NCI-H526 (cell line): Measurements from ENCODE around the gene WDR35.
"Not testable (repeated sequence)": the region's sequence is repeated elsewhere in the genome, so short reads cannot be mapped to it uniquely, and the experiment has no call there.

Source experiments
- DNase-seq, 2 experiments: peaks; one replicate each; lab custom pipeline; 2025; lab: John Stamatoyannopoulos, UW

WDR35 gene

DNA sequence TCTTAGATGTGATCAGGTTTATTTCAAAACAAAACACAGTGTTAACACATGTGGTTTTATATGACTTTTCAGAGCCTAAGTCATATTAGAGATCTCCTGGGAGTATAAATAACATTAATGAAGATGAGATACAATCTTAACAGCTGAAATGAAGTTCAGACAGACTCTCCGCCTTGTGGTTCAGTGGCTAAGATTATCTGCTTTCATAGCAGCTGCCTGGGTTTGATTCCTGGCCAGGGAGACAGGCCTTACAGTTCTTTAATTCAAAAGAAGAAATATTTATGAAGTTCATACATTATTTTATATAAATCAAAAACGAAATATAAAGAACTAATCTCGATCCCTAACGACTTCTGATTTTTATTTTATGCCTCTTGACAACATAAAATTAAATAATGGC, 52.9 kb downstream of the WDR35 start:
- no peak for DNase-seq

DNA sequence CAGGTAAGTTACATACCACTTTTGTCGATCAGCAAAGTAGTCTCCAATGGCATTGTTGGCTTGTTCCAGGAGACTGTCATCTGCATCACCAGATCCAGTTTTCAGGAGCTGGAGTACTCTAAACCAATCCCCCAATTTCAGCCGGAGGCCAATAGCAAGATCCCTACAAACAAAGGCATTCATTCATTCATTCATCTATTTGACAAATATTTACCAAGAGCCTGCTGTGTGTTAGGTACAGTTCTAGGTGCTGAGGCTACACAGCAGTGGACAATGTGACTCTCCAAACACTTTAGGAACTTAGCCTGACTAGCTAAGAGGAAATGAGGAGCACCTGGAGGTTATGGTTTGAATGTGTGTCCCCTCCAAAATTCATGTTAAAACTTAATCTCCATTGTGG, 53.7 kb downstream of the WDR35 start:
- DNase-seq: no peak

DNA sequence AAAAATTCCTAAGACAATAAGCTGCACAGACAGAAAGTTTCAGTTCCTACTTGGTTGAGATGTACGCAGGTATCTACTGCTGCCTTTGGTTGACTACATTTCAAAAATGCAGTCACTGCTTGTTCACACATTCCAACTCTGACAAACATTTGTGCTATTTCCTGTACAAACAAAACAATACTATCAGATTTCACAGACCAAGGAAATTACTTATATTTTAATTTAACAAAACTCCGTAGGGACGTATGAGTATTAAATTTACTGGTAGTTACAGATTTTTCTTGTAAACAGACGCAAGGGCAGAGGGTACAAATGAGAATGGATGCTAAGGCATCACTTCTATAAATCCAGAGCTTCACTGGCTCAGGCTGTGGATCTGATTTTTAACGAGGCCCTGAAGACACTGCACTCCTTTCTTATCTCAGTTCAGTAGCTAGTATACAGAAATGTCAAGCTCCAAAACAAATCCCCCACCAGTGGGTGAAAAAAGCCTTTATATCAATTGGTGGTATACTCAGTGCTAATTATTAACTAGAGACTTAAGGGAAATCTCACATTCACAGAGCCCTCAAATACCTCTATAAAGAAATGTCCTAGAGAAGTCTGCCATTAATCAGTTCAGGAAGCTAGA, 56.4 kb downstream of the WDR35 start:
- DNase-seq: no peak

DNA sequence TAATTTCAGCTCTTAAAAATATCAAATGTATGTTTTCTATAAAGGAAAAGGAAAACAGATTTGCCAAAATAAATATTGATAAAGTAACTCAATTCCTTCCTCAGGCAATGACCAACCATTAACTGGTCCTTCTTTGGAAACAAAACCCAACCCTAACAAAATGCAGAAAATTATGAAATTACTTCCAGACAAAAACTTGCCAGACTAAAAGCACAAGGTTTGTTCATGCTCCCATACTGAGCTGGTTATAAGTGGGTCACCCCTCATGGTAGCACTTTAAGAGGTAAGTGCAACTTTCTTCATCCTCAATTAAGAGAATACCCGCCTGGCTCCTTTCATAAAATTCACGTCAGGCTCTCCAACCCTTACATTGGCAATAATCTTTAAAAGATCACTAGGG, 57.0 kb downstream of the WDR35 start:
- no peak for DNase-seq

DNA sequence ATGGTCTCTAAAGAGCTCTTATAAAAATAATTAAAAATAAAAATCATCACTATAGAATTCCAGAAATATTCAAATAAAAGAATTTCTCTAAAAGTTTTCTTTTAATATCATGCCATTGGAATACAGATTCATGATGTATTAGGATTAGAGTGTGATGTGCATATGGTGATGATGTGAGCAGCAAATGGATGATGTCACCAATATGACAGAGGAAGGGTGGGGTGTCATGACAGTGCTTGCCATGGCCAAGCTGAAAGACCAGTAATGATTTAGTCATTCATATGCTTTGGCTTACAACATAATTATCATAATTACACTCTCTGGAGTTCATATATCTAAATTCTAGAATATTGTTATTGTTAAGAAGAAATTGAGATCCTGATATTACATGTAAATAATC, 60.7 kb downstream of the WDR35 start:
- DNase-seq: no peak

DNA sequence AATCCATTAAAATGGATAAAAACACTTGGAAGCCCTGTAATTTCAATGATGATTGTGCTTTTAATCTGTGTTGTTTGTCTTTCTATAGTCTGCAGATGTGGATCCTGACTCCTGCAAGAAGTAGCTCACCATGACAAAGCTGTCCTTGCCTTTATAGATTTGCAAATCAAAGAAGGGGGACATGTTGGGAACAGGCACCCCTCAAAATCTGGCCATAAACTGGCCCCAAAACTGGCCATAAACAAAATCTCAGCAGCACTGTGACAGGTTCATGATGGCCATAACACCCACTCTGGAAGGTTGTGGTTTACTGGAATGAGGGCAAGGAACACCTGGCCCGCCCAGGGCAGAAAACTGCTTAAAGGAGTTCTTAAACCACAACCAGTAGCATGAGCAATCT, 62.1 kb downstream of the WDR35 start:
- not testable (repeated sequence) for DNase-seq

DNA sequence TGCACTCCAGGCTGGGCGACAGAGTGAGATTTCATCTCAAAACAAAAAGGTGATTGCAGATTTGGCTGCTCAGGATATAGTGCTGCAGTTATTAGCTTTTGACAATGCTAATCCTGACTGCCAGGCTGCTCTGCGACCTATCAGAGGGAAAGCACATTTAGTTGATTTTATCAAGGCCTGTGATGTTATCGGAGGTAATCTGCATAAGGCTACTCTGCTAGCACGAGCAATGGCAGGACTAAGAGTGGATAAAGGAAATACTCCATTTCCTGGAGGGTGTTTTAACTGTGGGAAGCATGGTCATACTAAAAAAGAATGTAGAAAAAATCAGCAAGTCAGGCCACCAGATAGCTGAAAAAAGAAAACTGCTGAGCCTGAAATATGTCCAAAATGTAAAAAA, 65.4 kb downstream of the WDR35 start:
- DNase-seq: not testable (repeated sequence)

DNA sequence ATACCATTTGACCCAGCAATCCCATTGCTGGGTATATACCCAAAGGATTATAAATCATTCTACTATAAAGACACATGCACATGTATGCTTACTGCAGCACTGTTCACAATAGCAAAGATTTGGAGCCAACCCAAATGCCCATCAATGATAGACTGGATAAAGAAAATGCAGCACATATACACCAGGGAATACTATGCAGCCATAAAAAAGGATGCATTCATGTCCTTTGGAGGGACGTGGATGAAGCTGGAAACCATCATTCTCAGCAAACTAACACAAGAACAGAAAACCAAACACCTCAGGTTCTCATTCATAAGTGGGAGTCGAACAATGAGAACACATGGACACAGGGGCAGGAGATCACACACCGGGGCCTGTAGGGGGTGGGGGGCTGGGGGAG, 67.7 kb downstream of the WDR35 start:
- DNase-seq: not testable (repeated sequence)

DNA sequence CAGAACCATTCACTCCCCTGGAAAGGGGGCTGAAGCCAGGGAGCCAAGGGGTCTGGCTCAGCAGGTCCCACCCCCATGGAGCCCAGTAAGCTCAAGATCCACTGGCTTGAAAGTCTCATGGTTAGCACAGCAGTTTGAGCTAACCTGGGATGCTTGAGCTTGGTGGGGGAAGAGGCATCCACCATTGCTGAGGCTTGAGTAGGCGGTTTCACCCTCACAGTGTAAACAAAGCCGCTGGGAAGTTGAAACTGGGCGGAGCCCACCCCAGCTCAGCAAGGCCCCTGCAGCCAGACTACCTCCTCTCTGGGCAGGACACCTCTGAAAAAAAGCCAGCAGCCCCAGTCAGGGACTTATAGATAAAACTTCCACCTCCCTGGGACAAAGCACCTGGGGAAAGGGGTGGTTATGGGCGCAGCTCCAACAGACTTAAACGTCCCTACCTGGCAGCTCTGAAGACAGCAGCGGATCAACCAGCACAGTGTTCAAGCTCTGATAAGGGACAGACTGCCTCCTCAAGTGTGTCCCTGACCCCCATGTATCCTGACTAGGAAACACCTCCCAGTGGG, 73.4 kb downstream of the WDR35 start:
- no peak for DNase-seq

DNA sequence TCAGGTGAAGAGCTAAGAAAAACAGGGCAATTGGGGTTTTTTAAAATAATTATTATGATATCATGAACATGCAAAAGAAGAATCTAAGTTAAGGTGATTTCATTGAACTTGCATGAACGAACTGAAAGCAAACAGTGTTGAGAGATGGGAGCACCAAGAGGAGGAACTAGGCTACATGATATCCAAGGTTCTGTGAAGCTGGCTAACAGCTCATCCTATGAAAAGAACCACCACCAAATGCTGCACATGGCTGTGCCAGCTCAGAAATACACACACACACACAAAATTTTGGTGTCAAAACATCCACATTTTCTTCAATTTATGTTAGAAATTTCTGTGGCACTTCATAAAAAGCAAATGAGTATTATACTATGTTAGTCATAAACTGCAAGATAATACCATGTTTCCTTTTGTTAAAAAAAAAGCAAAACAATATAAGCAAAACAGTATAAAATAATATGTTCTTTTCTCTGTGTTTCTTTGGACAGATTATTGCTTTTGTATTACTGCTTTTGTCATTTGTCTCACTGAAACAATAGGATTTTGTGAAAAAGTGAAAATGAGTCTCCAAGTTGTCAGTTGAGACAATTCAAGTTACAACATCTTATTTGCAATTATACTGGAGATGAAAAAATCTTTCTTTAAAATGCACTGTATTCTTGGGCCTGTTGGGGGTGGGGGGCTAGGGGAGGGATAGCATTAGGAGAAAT, 75.5 kb downstream of the WDR35 start:
- DNase-seq: no peak

DNA sequence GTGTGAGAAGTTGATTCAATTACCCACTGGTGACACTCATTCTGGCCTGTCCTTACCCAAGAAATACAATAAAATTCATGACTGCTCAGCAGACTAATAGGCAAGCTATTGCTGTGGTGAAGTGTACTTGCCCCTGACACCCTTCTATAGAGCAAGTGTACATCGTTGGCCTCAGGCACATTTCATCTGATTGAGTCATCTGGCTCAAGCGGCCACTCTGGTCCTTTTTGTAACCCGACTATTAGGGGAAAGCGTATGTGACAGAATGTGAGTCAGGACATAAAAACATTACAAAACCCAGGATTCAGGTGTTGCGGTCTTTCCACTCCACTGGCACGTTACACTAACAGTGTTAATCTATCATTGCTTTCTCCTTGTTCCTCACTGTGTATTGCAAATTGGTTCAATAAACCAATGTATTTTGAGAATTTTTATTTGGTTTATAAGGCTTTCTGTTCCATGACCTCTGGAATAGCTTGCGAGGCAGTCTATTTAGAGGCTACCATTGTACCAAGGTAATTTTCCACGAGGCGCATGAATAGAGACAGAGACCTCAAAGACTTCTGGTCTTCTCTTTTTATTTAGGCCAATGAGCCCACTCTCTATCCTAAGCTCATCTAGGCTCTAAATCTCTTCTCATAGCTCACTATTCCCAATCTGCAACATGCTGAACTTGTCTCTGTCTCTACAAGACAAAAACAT, 77.9 kb downstream of the WDR35 start:
- no peak for DNase-seq

DNA sequence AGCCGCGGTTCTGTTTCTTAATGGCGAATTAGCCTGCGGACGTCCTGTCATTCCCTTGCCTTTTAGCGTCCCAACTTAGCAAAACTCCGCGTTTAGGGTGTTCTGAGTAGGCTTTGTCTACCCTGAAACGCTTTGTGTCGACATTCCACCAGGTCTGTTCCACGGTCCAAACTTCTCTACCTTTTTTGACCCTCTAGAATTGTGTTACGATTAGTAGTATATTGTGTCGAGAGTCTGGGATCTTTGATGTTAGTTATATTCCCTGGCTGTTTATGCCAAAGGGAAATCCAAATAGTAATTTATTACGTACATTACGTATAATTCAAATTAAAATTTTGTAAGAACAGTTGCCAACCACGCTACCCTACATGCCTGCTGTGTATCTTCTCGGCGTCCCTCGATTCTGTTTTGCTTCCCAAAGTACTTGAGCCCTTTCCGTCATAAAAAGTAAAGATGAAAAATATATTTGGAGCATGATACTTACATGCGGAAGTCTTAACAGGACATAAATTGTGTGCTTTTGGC, 87.6 kb downstream of the WDR35 start:
- peak in 1 of 2 experiments; percentile 60 for DNase-seq

DNA sequence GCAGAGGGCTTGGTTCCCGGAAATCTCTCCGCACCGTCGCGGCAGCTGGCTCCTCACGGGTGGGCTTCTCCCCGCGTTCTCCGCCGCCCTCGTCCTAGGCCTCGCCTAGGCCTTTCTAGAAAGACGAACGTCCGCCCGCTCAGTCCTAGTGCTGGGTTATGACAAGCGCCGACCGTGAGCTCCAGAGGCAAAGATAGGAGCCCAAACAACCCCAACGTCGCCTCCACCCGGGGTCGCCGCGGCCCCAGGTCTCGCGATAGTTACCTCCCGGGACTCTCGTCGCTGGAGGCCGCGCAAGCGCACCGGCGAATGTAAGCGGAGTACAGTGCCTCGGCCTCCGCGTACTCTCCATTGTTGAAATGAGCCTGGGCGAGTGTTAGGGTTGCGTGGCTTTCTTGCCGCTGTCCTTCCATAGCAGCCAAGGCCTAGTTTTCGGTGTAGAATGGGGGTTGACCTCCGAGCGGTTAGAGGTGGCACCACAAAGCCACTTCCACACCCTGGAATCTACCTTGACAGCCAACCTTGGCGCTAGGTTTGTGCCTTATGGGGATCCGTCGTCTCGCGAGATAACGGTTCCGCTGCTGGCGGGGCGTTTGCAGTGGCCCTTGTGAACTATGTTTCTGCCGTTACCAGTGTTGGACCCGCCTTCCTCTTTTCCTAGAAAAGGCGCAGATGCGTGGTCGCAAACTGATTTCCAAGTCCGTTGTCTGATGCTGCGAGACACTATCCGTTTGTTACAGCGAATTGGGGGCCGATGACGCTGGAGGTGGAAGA, 88.3 kb downstream of the WDR35 start, which contains the start of gene TTC32:
Gene TTC32, minus strand, starts transcription at position 542 of the 774 bp plus-strand sequence. Its CDS starts 129 bp downstream, at position 413.
- DNase-seq: peak; percentile 92 to 94

DNA sequence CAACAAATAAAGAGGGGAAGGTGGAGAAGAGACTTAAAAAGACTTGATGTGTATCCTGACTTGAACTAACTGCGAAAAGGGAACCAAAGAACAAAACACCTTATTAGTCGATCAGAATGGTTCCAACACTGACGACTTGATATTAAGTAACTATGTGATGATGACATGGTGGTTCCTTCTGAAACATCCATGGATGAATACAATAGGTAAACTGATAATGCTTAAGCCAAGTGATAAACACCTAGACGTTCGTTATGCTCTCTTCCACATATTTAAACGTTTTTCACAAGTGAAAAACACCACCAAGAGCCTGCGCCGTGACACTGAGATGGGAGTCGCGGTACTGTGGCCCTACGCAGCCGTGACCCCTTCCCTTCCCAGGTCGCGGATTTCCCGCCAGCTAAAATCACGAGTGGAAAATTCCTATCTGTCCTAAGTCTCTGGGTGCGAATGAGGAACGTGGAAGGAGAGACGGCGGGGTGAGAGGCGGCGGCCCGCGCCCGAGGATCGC, 88.9 kb downstream of the WDR35 start:
- peak in 1 of 2 experiments; percentile 43 for DNase-seq

DNA sequence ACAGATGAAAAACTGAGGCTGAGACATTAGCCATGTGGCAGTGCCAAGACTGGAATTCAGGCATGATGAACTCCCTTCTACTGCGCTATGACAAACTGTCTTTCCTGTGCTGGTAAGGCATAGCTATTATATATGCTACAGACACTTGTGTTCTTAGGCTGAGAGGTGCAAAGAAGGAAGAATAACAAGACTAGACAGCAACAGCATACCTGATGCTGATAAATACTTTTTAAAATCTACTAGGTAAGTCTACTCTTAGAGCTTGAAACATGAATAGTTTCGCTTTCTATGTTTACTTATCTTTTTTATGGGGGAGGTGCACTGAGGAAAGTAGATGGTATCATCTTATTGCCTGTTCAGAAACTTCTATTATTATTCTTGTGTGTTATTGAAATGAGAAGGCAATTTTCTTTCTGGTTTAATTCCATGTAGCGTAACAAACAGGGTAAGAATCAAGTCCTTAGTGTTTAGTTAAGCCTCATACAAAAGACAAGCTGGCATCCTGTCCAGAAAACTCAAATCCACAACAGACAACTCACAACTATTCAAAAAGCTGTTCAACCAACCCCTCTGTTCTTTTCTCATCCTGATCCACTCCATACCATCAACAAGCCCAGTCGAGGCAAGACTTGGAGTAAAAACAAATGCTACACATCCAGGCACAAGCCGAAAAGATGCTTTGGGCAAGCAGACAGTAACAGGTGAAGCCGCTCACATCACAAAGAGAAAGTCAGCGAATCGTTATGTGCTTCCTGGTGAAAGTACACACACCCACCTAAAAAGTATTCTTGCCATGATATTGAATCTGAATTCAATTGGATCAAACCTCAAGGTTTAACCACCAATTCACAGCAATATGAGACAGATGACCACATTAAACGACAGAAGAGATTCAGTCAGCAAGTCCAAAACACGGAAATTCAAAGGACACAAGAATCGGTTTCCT, 89.6 kb downstream of the WDR35 start:
- DNase-seq: peak in 1 of 2 experiments; percentile 43

DNA sequence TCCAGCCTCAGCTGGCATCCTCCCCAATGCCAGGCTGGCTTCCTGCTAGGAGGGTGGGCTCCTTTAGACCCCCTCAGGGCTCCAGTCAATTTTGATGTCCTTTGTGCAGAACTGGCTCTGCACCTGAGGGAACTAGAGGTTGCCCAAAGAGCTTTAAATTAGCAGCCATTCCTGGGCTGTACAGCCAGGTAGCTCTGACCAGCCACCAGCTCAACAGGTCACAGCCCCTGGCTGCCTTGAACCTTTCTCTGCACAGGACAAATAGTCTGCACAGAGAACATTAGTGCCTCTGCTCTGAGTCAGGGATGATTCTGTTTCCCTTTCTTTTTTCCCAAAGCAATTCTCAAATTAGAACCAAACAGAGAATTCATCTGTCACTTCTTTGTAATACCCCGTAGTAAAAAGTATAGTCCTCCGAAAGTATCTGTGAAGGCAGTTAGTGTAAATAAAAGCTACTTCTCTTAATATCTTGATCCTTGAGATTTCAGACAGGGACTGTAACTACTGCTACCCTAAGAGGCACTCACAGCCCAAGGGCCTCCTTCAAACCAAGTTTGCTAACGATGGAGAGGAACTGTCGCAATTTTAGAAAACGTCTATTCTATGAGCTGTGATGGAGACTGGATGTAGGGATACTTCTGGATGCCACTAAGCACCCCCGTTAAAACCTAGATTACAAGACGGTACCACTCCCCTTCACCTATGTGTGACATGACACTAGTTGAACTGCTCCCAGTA, 91.1 kb downstream of the WDR35 start:
- DNase-seq: no peak

DNA sequence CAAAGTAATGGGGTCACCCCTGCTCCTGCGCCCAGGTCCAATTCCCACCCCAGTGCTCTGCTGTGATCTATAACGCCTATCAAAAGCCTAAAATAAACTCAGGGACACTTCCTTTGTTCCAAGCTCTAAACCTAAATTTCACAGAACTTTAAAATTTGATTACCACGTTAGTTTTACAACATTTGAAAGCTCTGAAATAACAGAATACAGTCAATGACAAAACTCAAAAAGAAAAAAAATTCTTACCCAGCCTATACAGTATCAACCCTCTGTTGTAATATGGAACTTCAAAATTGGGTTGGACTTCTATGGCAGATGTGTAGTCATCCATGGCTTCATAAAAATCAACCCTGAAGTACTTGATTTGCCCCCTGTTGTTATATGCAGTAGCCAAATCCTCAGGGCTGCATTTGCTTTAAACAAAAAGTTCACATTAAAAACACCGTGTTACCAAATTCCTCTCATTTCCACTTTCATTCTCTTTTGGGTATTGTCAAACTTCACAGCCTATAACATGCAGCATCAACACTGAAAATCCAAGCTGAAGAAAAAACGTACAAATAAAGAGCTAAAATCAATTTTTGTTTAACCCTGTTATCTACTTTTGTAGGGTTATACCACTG, 92.2 kb downstream of the WDR35 start:
- DNase-seq: no peak

DNA sequence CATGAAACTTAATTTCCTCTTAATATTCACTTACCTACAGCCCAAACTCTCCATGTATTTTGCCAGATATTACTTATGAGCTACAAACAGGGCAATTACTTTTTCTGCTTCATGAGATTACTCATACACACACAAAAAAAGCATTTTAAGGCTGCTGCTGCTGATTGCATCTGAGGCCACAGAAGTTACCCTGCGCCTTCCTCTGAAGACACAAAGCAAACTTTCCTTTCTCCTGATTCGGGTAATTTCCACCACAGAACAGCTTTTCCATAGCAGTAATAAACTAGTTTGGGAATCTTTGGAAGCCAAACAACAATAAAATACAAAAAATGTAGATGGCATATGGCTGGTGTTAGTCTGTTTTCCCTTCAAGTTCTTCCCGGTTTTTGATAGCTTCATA, 94.4 kb downstream of the WDR35 start:
- no peak for DNase-seq

DNA sequence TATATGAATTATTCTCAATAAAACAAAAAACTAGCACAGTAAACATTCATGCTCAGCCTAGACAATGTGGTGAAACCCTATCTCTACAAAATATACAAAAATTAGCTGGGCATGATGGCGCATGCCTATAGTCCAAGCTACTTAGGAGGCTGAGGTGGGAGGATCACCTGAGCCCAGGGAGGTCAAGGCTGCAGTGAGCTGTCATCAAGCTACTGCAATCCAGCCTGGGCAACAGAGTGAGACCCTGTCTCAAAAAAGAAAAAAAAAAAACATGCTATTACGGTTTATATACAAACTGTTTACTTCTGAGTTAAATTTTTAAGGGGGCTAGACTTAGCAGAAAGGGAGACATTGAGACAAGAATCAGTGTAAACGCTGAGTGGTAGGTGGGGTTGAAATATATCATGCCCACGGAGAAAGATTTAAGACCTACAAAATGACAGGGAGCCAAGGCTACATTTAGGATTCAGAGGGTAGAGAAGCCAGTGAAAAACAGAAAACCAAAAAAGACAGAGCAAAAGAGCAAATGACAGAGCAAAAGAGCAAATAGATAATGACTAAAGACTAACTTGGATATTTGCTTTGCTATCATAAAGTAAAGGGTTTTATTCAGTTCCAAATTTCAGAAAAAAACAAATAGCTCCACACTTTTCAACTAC, 95.6 kb downstream of the WDR35 start:
- no peak for DNase-seq
